Activated T-helper 17 cell treated with anti-CD3 and anti-CD28 coated beads, Interleukin-2, amount 50 U/mL, for 72 hours (primary cell): ENCODE results near the gene DHRS7C. TPM values are rescaled to one million over a fixed set of nuclear protein-coding genes. Genes with fewer than 3 reads are reported as not detected.
"Not testable (repeated sequence)": the region's sequence is repeated elsewhere in the genome, so short reads cannot be mapped to it uniquely, and the experiment has no call there.

ENCODE experiments used
- ATAC-seq: fragments of 150-1000 bp; cut with Tn5 transposase; replicated peaks from 2 replicates; pipeline ENCODE4 v1.10.0; 2021; ENCODE audit warnings: mild to moderate bottlenecking, moderate library complexity
- H3K27ac Mint-ChIP-seq: one replicate; pipeline ENCODE4 v1.8.0; 2022; ENCODE audit warnings: mixed read lengths
- H3K27me3 Mint-ChIP-seq: one replicate; pipeline ENCODE4 v1.8.0; 2022; ENCODE audit warnings: mixed read lengths
- H3K36me3 Mint-ChIP-seq: one replicate; pipeline ENCODE4 v1.8.0; 2022; ENCODE audit warnings: low read depth, mild to moderate bottlenecking, mixed read lengths
- H3K4me1 Mint-ChIP-seq: one replicate; pipeline ENCODE4 v1.8.0; 2022; ENCODE audit warnings: mixed read lengths
- H3K4me3 Mint-ChIP-seq: one replicate; pipeline ENCODE4 v1.8.0; 2022; ENCODE audit warnings: mild to moderate bottlenecking, mixed read lengths
- H3K9me3 Mint-ChIP-seq: one replicate; pipeline ENCODE4 v1.8.0; 2022; ENCODE audit warnings: mixed read lengths
- total RNA-seq, 2 donors: library from RNA; stranded (reverse); gene quantifications; one replicate each; pipeline ENCODE4 v1.2.3, GENCODE V29; 2022

DHRS7C gene
- total RNA-seq, 2 donors from 2014 or later: not detected

DNA sequence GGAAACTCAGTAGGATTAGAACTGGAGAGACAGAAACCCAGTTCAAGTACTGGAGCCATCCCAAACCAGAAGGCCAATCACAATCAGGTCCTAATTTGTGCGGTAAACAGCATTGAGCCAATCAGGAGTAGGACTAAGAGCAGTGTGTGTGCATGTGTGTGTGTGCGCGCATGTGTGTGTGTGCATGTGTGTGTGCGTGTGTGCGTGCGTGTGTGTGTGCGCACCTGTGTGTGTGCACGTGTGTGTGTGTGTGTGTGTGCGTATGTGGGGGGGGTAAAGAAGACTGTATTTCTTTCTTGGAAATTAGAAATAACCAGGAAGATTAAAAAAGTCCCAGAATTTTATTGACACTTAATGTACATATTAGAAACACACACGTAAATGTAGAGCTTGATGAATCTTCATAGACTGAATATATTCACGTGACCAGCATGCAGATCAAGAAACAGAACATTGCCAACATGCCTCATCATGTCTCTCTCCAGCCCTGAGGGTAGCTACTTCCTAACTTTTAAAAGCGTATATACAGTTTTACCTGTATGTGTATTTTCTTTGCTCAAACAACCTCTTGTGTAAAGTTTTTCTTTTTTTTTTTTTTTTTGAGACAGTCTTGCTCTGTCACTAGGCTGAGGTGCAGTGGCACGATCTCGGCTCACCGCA, 919 bp upstream of the DHRS7C start:
- ATAC-seq: no peak
- no peaks in the 10 kb centered on the region for H3K4me1 Mint-ChIP-seq
- peaks cover 13% of the 10 kb centered on the region for H3K27me3 Mint-ChIP-seq
- H3K4me3 Mint-ChIP-seq: no peak overlapping the region
- H3K9me3 Mint-ChIP-seq: no peaks in the 10 kb centered on the region
- no peak overlapping the region for H3K27ac Mint-ChIP-seq
- H3K36me3 Mint-ChIP-seq: no peaks in the 10 kb centered on the region

DNA sequence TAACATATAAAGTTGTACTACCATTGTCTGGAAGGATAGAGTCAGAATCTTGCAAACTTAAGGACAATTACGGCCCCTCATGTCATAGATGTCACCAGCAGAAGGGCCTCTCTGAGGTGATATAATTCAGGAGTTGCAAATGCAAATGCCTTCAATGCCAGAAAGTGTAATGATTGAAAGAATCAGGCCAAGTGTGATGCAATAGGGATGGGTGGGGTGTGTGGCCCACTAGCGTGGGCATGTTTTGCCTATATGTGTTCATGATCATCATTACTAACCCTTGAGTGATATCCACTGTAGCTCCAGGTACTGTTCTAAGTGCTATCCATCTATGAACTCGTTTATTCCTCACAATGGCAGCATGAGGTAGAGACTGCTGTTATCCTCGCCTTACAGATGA, 1.1 kb downstream of the DHRS7C start:
- no peaks in the 10 kb centered on the region for H3K36me3 Mint-ChIP-seq
- no peaks in the 10 kb centered on the region for H3K9me3 Mint-ChIP-seq
- no peak overlapping the region for H3K4me3 Mint-ChIP-seq
- ATAC-seq: no peak
- peaks cover 7% of the 10 kb centered on the region for H3K27me3 Mint-ChIP-seq
- no peak overlapping the region for H3K27ac Mint-ChIP-seq
- H3K4me1 Mint-ChIP-seq: no peaks in the 10 kb centered on the region

DNA sequence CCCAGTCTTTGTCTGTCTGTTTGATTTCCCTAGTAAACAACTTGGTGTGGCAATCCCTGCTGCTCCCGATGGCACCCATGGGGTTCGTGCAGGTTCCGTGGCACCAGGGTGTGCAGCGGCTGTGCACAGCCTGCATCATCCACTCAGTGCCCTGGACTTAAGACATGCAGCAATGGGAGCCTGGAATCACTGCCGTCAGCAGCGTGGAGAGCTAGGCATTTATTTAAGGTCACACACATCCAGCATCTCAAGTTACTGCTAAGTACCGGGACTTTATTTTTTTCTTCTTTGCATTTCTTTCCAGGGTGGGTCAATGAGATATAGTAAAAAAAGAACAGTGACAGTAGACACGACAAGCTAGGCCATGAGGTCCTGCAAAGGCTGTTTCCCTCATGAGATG, 2.8 kb downstream of the DHRS7C start:
- Mint-ChIP-seq H3K4me1 (no peaks in the 10 kb centered on the region), H3K27me3 (peaks cover 7% of the 10 kb centered on the region), H3K27ac (no peak overlapping the region), H3K9me3 (no peaks in the 10 kb centered on the region), H3K4me3 (no peak overlapping the region), H3K36me3 (no peaks in the 10 kb centered on the region)
- no peak for ATAC-seq

DNA sequence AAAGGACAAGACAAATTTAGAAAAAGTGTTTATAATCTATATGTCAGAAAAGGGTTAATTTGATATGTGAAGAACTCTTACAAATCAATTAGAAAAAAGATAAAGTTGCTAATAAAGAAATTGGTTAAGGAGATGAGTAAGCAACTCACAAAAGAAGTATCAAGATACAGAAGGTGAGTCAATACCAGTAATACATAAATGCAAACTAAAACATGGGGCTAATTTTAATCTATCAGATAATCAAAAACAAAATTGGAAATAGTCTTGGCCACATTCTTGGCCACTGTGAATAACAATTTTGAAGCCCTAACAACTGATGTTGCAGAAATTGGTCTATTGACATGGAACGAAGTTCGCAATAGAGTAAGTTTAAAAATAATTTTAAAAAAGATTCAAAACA, 6.8 kb downstream of the DHRS7C start:
- Mint-ChIP-seq H3K27ac (no peak overlapping the region), H3K4me3 (no peak overlapping the region), H3K36me3 (no peaks in the 10 kb centered on the region), H3K4me1 (no peaks in the 10 kb centered on the region), H3K27me3 (peaks cover 34% of the 10 kb centered on the region), H3K9me3 (no peaks in the 10 kb centered on the region)
- no peak for ATAC-seq

DNA sequence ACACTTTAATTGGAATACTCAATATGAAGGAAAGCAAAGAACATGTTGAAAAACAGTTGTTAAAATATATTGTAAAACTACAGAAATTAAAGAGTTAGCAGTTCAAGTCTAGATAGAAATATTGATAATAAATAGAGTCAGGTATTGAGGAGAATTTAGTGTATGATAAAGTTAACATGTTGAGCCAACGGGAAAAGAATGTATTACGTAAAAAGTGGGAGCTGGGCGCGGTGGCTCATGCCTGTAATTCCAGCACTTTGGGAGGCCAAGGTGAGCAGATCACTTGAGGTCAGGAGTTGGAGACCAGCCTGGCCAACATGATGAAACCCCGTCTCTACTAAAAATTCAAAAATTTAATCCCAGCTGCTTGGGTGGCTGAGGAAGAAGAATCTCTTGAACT, 7.9 kb downstream of the DHRS7C start:
- H3K27ac Mint-ChIP-seq, H3K4me1 Mint-ChIP-seq, H3K9me3 Mint-ChIP-seq, H3K4me3 Mint-ChIP-seq, ATAC-seq, H3K36me3 Mint-ChIP-seq: not testable (repeated sequence)
- H3K27me3 Mint-ChIP-seq: peaks cover 33% of the 10 kb centered on the region

DNA sequence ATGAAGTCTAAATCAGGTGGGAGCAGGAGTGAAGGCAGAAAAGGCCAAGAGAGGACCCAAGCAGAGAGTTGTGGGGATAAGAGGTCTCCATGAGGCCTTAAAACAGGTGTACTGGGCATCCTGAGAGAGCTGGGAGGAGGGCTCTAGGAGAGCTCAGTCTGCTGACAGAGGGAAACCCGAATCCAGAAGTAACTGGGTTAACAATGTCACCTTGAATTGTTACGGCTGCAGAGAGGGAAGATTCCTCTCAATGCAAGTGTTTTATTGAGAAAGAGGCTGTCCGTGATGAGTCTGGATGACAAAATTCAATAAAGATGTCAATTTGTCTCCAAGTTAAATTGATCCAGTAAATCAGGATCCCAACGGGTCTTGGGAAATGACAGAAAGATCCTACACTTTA, 8.3 kb downstream of the DHRS7C start:
- no peaks in the 10 kb centered on the region for H3K9me3 Mint-ChIP-seq
- no peak overlapping the region for H3K4me3 Mint-ChIP-seq
- H3K27ac Mint-ChIP-seq: no peak overlapping the region
- no peaks in the 10 kb centered on the region for H3K36me3 Mint-ChIP-seq
- peaks cover 33% of the 10 kb centered on the region for H3K27me3 Mint-ChIP-seq
- no peak for ATAC-seq
- no peaks in the 10 kb centered on the region for H3K4me1 Mint-ChIP-seq

DNA sequence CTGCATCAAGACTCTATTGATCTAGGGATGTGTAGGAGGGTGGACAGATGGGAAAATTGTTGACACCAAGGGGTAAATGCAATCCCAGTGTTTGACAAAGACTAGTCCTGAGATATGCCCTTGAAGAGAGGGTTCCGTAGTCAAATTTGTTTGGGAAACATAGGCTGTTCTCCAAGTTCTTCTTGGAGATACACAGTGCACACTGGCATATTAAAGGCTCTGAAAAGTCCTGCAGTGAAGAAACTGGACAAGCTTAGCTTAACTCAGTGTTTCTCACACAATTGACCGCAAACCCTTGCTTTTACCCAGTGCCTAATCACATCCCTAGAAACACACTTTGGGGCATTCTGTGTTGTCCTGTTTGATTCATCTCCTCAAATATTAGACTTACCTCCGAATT, 10.8 kb downstream of the DHRS7C start:
- peaks cover 3% of the 10 kb centered on the region for H3K9me3 Mint-ChIP-seq
- H3K27me3 Mint-ChIP-seq: peaks cover 46% of the 10 kb centered on the region
- no peaks in the 10 kb centered on the region for H3K36me3 Mint-ChIP-seq
- no peak overlapping the region for H3K4me3 Mint-ChIP-seq
- ATAC-seq: no peak
- no peak overlapping the region for H3K27ac Mint-ChIP-seq
- H3K4me1 Mint-ChIP-seq: no peaks in the 10 kb centered on the region

DNA sequence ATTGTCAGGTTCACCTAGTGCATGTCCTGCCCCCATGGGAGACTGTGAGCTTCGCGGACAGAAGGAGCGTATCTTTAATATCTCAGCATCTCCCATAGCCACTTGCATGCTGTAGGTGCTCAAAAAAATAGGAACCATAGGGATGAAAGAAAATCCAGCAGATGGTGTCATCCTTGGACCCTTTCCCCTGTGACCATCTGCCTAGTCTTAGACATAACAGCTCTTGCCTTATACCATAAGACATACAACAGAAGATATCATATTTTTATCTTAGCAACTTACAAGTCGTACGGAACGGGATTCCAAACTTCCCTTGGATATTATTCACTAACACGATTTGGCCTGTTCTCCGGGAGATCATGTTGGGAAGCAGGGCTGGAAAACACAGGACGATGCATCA, 14.5 kb downstream of the DHRS7C start:
- peaks cover 32% of the 10 kb centered on the region for H3K27me3 Mint-ChIP-seq
- H3K36me3 Mint-ChIP-seq: no peaks in the 10 kb centered on the region
- H3K9me3 Mint-ChIP-seq: peaks cover 3% of the 10 kb centered on the region
- no peak overlapping the region for H3K4me3 Mint-ChIP-seq
- no peak overlapping the region for H3K27ac Mint-ChIP-seq
- no peaks in the 10 kb centered on the region for H3K4me1 Mint-ChIP-seq
- no peak for ATAC-seq

DNA sequence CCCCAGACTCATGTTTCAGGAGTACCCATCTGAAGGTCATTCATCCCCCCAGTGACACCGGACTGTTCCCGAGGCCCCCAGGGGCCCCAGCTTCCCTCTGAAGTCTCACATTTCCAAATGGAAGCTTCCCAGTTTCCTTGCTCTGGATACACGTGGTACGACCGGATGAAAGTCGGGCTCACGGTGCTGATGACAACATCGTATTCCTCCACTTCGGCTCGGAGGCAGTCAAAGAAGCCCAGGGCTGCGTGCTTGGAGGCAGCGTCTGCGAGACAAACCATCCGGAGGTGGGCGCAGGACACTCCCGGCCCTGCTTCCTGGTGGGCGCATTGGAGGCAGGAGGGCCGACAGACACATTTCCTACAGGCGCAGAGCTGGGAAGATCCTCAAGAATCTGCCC, 18.7 kb downstream of the DHRS7C start:
- peaks cover 12% of the 10 kb centered on the region for H3K27me3 Mint-ChIP-seq
- no peaks in the 10 kb centered on the region for H3K4me1 Mint-ChIP-seq
- no peak overlapping the region for H3K4me3 Mint-ChIP-seq
- H3K36me3 Mint-ChIP-seq: no peaks in the 10 kb centered on the region
- H3K27ac Mint-ChIP-seq: no peak overlapping the region
- ATAC-seq: no peak
- H3K9me3 Mint-ChIP-seq: peaks cover 3% of the 10 kb centered on the region

DNA sequence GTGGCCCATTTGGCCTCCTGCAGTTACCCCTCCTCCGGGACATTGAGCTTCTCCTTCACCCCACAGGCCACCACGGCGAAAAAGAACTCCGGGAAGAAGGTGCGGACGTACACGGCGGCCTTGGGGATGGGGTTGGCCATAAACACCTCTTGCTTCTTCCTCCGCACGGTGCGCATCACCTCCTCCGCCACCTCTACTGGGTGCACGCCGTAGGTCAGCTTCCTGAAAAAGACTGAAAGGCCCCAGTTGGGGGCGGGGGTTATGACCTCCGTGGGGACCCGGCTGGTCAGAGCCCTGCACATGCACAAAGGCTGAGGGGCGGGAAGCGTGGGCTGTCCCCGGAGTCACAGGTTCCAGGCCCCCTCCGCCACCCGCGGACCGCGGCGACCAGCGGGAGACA, 19.9 kb downstream of the DHRS7C start:
- H3K4me3 Mint-ChIP-seq: no peak overlapping the region
- H3K9me3 Mint-ChIP-seq: no peaks in the 10 kb centered on the region
- no peak for ATAC-seq
- H3K36me3 Mint-ChIP-seq: no peaks in the 10 kb centered on the region
- H3K4me1 Mint-ChIP-seq: peaks cover under 1% of the 10 kb centered on the region
- no peak overlapping the region for H3K27ac Mint-ChIP-seq
- H3K27me3 Mint-ChIP-seq: peaks cover 6% of the 10 kb centered on the region

DNA sequence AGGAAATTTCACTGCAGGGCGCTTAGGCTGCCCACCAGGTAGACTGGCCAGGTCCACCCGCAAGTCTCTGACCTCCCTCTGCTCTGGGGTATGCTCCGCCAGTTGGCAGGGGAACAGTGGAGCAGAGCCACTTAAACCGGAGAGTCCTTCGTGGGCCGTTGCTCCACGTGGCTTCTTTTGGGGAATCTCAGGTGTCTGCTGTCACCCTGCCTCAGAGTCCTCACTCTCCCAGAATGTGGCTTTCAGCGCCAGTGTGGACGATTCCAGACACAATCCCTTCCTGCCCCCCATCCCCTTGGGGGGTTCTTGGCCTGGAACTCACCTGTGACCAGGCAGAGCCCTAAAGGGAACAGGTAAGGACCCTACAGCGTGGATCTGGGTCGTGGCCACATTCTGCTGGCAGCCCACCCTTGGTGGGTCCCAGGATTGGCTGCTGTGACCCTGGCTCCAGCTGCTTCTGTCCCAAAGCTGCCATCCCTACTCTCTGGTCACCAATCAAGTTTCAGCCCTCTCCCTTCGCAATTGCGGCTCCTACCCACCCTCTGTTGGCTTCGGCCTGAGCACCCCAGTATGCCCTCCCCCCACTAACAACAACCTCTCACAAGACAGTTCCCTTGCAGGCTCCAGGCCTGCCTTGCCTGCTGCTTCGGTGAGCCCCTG, 22.2 kb downstream of the DHRS7C start:
- peaks cover 4% of the 10 kb centered on the region for H3K4me1 Mint-ChIP-seq
- no peaks in the 10 kb centered on the region for H3K36me3 Mint-ChIP-seq
- H3K4me3 Mint-ChIP-seq: no peak overlapping the region
- no peak overlapping the region for H3K27ac Mint-ChIP-seq
- no peak for ATAC-seq
- H3K9me3 Mint-ChIP-seq: no peaks in the 10 kb centered on the region
- peaks cover 16% of the 10 kb centered on the region for H3K27me3 Mint-ChIP-seq

DNA sequence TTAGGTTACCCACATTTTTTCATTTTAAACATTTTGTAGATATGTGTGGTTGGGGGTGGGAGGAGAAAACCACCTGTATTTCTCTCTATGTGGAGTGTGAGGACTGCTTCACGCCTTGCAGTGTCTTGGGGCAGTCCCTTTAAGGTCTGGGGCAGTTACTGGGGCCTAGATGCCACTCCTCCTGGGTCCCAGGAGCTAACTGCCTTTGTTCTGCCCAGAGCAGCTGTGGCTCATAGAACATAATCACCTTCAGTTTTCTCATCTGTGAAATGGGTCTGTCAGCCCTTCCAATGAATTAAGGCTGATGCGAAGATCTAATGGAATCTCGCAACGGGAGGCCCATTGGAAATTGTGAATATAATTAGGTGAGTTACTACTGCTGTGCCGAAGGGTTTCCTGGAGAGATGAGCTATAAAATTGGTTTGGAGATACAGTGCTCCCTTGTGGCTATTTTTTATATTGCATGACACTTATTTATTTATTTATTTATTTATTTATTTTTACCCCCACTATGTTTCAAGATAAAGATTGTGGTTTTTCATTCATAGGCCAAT, 22.9 kb downstream of the DHRS7C start:
- peak; percentile 49 for ATAC-seq
- Mint-ChIP-seq H3K9me3 (no peaks in the 10 kb centered on the region), H3K27me3 (peaks cover 16% of the 10 kb centered on the region), H3K36me3 (no peaks in the 10 kb centered on the region), H3K27ac (no peak overlapping the region), H3K4me3 (no peak overlapping the region), H3K4me1 (peaks cover 4% of the 10 kb centered on the region)

DNA sequence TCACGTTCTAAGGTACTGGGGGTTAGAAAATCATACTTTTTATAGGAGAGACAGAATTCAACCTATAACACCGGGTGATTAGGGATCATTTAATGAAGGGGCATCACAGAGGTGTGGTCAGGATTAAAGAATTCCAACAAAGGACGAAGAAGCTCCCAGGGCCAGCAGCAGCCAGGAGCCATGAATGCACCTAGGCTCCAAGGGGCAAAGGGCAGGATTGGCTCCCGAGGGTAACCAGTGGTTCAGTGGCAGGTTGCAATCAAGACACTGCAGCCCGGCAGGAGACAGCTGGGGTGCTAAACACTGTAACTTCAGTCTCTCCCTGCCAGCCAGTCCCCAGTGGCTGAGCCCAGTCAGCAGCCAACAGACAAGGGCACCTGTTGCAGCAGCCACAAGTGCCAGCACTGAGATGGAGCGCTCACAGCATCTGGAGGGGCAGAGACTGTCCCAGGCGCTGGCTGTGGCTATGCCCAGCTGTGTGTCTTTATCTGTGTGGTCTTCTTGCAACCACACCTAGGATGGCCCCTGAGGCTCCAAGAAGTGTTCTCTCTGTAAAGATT, 23.9 kb downstream of the DHRS7C start:
- no peak overlapping the region for H3K27ac Mint-ChIP-seq
- ATAC-seq: no peak
- H3K9me3 Mint-ChIP-seq: no peaks in the 10 kb centered on the region
- no peaks in the 10 kb centered on the region for H3K36me3 Mint-ChIP-seq
- H3K27me3 Mint-ChIP-seq: peaks cover 16% of the 10 kb centered on the region
- H3K4me3 Mint-ChIP-seq: no peak overlapping the region
- H3K4me1 Mint-ChIP-seq: peaks cover 4% of the 10 kb centered on the region

DNA sequence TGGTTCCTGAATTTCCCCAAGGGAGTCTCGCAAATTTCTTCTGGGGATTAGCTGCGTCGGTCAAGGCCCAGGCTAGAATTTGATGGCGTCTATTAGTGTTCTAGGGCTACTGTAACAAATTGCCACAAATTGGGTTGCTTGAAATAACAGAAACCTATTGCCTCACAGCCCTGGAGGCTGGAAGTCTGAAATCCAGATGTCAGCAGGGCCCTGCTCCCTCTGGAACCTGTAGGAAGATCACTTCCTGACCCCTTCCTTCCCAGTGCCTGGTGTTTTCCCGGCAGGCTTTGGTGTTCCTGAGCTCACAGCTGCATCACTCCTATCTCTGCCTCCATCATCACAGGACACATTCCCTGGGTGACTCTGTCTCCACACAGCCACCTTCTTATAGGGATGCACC, 24.4 kb downstream of the DHRS7C start:
- no peak overlapping the region for H3K4me3 Mint-ChIP-seq
- H3K36me3 Mint-ChIP-seq: no peaks in the 10 kb centered on the region
- H3K27me3 Mint-ChIP-seq: peaks cover 16% of the 10 kb centered on the region
- H3K27ac Mint-ChIP-seq: no peak overlapping the region
- ATAC-seq: no peak
- no peaks in the 10 kb centered on the region for H3K9me3 Mint-ChIP-seq
- peaks cover 4% of the 10 kb centered on the region for H3K4me1 Mint-ChIP-seq

DNA sequence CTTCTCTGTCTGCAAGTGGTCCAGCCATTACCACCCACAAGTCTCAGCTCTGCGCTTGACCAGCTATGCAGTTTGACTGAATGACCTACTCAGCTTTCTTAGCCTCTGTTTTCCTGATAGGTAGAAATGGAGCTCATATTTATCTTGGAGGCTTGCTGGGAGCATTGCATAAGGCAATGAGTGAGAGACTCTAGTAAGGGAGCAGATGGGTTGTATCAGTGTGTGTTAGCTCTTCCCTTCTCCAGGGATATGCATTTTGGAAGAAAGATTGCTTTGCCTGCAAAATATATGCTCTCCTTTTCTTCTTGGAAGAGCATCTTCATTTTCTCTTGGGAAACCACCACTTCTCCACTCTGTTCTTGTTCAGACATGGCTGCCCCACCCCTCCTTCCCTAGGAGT, 26.1 kb downstream of the DHRS7C start:
- ATAC-seq: no peak
- Mint-ChIP-seq H3K27me3 (peaks cover 25% of the 10 kb centered on the region), H3K27ac (no peak overlapping the region), H3K36me3 (no peaks in the 10 kb centered on the region), H3K9me3 (no peaks in the 10 kb centered on the region), H3K4me1 (peaks cover 4% of the 10 kb centered on the region), H3K4me3 (no peak overlapping the region)
